DOHH2 (cell line): ENCODE results near the gene DDX1.

Experiments
- CTCF ChIP-seq: fragments of 200-600 bp; sonication (generic); IDR thresholded peaks from one replicate; pipeline ENCODE4 v1.5.1; 2014; ENCODE audit warnings: antibody characterized with exemption, mild to moderate bottlenecking, low read depth, low read length; ENCODE audit not compliant: poor library complexity, severe bottlenecking
- EZH2phosphoT487 ChIP-seq: fragments of 200-600 bp; sonication (generic); IDR thresholded peaks from 2 replicates; pipeline ENCODE4 v1.6.1; 2017; ENCODE audit warnings: borderline replicate concordance, mild to moderate bottlenecking, antibody characterized with exemption, low read length, moderate library complexity, mixed read lengths

GRCh38 chr2:15563227-15564100 is 28.2 kb upstream of the DDX1 start:
- no peak for TF ChIP-seq CTCF
- no peak for TF ChIP-seq EZH2phosphoT487
